DLD1 (cell line): ENCODE measurements around the gene EEIG2.

Source experiments
- in situ Hi-C: cut with HindIII; loops from 2 replicates; pipeline ENCODE4 v1.10.0; 2017; ENCODE audit warnings: low sequenced_read_pairs

The EEIG2 gene

GRCh38 chr1:108583757-108584427 is 24.0 kb downstream of the EEIG2 start:
- in situ Hi-C loops, result no loop called here

- in situ Hi-C loops, result no loop called here
These were observed 24.5 kb downstream of the EEIG2 start for GRCh38 chr1:108584428-108584856.

- in situ Hi-C loops, result no loop called here
These were observed 25.4 kb downstream of the EEIG2 start for GRCh38 chr1:108585313-108585712.

GRCh38 chr1:108590441-108590840 is 30.5 kb downstream of the EEIG2 start:
- in situ Hi-C loops, result no loop called here

- in situ Hi-C loops, result no loop called here
These were observed 31.1 kb downstream of the EEIG2 start for GRCh38 chr1:108590957-108591356.

- in situ Hi-C loops, result no loop called here
These were observed 31.6 kb downstream of the EEIG2 start for GRCh38 chr1:108591466-108591865.

GRCh38 chr1:108592030-108592759 is 32.3 kb downstream of the EEIG2 start:
- in situ Hi-C loops, result no loop called here

GRCh38 chr1:108593448-108593847 is 33.5 kb downstream of the EEIG2 start:
- in situ Hi-C loops, result no loop called here

GRCh38 chr1:108595507-108595906 is 35.6 kb downstream of the EEIG2 start:
- in situ Hi-C loops, result no loop called here

GRCh38 chr1:108597041-108597440 is 37.1 kb downstream of the EEIG2 start:
- in situ Hi-C loops, result no loop called here

GRCh38 chr1:108598340-108598739 is 38.4 kb downstream of the EEIG2 start:
- in situ Hi-C loops, result no loop called here

GRCh38 chr1:108600504-108600903 is 40.6 kb downstream of the EEIG2 start:
- in situ Hi-C loops, result no loop called here

GRCh38 chr1:108601708-108602410 is 42.0 kb downstream of the EEIG2 start:
- in situ Hi-C loops, result no loop called here

GRCh38 chr1:108605633-108606032 is 45.7 kb downstream of the EEIG2 start:
- in situ Hi-C loops, result no loop called here

- in situ Hi-C loops, result no loop called here
These were observed 46.6 kb downstream of the EEIG2 start for GRCh38 chr1:108606478-108606877.

GRCh38 chr1:108609483-108610049 is 49.7 kb downstream of the EEIG2 start:
- in situ Hi-C loops, result no loop called here
